Lower leg skin (tissue), 3 donors: ENCODE results near the gene NOS1.
"Not testable (repeated sequence)": the region's sequence is repeated elsewhere in the genome, so short reads cannot be mapped to it uniquely, and the experiment has no call there.

Source experiments
- CTCF ChIP-seq, 3 donors: fragments of 450-650 bp; IDR thresholded peaks; one replicate each; pipeline ENCODE4 v1.5.1; 2016; ENCODE audit warnings: antibody characterized with exemption in 3 of 3, mild to moderate bottlenecking in 3 of 3, moderate library complexity in 2 of 3
- POLR2A ChIP-seq, 2 donors: fragments of 450-650 bp; IDR thresholded peaks; one replicate each; pipeline ENCODE4 v1.6.1; 2016 to 2017; ENCODE audit warnings: antibody characterized with exemption in 2 of 2, mild to moderate bottlenecking in 1 of 2, moderate library complexity in 1 of 2

DNA sequence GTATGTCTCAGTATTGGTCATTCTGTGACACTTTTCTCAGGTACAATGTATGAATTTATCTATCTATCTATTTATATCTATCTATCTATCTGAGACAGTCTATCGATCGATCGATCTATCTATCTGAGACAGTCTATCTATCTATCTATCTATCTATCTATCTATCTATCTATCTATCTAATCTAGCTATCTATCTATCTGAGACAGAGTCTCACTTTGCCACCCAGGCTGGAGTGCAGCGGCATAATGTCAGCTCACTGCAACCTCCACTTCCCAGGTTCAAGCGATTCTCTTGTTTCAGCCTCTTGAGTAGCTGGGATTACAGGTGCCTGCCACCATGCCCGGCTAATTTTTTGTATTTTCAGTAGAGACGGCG lies 180.0 kb downstream of the NOS1 start:
- TF ChIP-seq CTCF, POLR2A (IDR thresholded peaks at IDR 0.05): not testable (repeated sequence)
